Neural progenitor cell (in vitro differentiated cells): ENCODE measurements around the gene PATJ.

Source experiments
- CTCF ChIP-seq: fragments of 200-600 bp; sonication (generic); IDR thresholded peaks from 2 replicates; pipeline ENCODE4 v1.5.1; 2017; ENCODE audit warnings: antibody characterized with exemption, mild to moderate bottlenecking
- EZH2 ChIP-seq: fragments of 200-600 bp; sonication (generic); IDR thresholded peaks from 2 replicates; pipeline ENCODE4 v1.6.1; 2017; ENCODE audit warnings: antibody characterized with exemption, mild to moderate bottlenecking, moderate library complexity
- EZH2phosphoT487 ChIP-seq: fragments of 200-600 bp; sonication (generic); IDR thresholded peaks from 2 replicates; pipeline ENCODE4 v1.6.1; 2017; ENCODE audit warnings: antibody characterized with exemption

GRCh38 chr1:61746813-61747212 lies 4.5 kb downstream of the PATJ start:
- TF ChIP-seq EZH2 = no peak
- no peak for TF ChIP-seq CTCF
- TF ChIP-seq EZH2phosphoT487 = no peak
